Amniotic epithelial cell (primary cell): ENCODE data around the gene ZNF10.

Experiments used
- DNase-seq: peaks from one replicate; pipeline ENCODE4 v3.0.0-alpha.2; 2010; ENCODE audit warnings: low read depth

The ZNF10 gene

GRCh38 chr12:133201888-133202287 lies 71.5 kb downstream of the ZNF10 start:
- no peak for DNase-seq

- peak; percentile 41 for DNase-seq
Observed at GRCh38 chr12:133202493-133203343, 72.3 kb downstream of the ZNF10 start.

GRCh38 chr12:133203344-133204263 lies 73.2 kb downstream of the ZNF10 start:
- peak; percentile 58 for DNase-seq

GRCh38 chr12:133204264-133204603 lies 73.8 kb downstream of the ZNF10 start:
- DNase-seq = peak; percentile 11

- DNase-seq = no peak
Observed at GRCh38 chr12:133206390-133206789, 76.0 kb downstream of the ZNF10 start.
